ENCODE data around the gene DNM2.

- TF ChIP-seq CTCF (IDR thresholded peaks at IDR 0.05; ENCODE audit: low read length) (no peak), EZH2phosphoT487 (IDR thresholded peaks at IDR 0.05; ENCODE audit: low read length) (no peak)
Observed at GRCh38 chr19:10678813-10679212, 39.1 kb upstream of the DNM2 start.
